ENCODE results near the gene ZC3H7A.

ZC3H7A gene

GRCh38 chr16:11737713-11738112 lies 59.3 kb downstream of the ZC3H7A start:
- DNase-seq (ENCODE audit: low read depth): no peak

GRCh38 chr16:11736903-11737302 lies 60.2 kb downstream of the ZC3H7A start:
- DNase-seq (ENCODE audit: low read depth): no peak

- no peak for DNase-seq (ENCODE audit: low read depth)
Observed at GRCh38 chr16:11735787-11736186, 61.3 kb downstream of the ZC3H7A start.

DNA sequence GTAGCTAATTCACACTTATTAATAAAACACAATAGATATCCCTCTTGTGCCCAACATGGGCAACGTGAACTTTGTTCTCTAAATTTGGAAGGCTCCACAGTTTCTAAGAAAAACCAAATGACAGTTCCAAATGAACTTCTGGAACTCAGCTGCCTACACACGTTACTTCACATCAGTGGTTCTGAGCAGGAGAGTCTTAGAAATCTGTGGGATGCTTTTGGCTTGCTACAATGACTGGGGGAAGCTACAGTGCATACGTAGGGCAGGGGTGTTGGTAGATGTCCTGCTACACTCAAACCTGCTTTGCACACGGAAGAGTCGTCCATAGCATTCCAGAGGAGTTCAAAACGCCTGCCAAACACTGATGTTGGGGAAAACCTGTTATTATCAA lies 62.4 kb downstream of the ZC3H7A start:
- no peak for DNase-seq (ENCODE audit: low read depth)

GRCh38 chr16:11734025-11734652 lies 62.9 kb downstream of the ZC3H7A start:
- no peak for DNase-seq (ENCODE audit: low read depth)

- DNase-seq (ENCODE audit: low read depth): no peak
Observed at GRCh38 chr16:11731222-11731621, 65.8 kb downstream of the ZC3H7A start.

GRCh38 chr16:11729787-11730186 lies 67.3 kb downstream of the ZC3H7A start:
- no peak for DNase-seq (ENCODE audit: low read depth)

GRCh38 chr16:11727796-11728543 lies 69.1 kb downstream of the ZC3H7A start:
- no peak for DNase-seq (ENCODE audit: low read depth)

- no peak for DNase-seq (ENCODE audit: low read depth)
Observed at GRCh38 chr16:11726008-11726407, 71.0 kb downstream of the ZC3H7A start.

- DNase-seq (ENCODE audit: low read depth): no peak
Observed at GRCh38 chr16:11725457-11725856, 71.6 kb downstream of the ZC3H7A start.

GRCh38 chr16:11722468-11722808 lies 74.6 kb downstream of the ZC3H7A start:
- DNase-seq (ENCODE audit: low read depth): no peak

DNA sequence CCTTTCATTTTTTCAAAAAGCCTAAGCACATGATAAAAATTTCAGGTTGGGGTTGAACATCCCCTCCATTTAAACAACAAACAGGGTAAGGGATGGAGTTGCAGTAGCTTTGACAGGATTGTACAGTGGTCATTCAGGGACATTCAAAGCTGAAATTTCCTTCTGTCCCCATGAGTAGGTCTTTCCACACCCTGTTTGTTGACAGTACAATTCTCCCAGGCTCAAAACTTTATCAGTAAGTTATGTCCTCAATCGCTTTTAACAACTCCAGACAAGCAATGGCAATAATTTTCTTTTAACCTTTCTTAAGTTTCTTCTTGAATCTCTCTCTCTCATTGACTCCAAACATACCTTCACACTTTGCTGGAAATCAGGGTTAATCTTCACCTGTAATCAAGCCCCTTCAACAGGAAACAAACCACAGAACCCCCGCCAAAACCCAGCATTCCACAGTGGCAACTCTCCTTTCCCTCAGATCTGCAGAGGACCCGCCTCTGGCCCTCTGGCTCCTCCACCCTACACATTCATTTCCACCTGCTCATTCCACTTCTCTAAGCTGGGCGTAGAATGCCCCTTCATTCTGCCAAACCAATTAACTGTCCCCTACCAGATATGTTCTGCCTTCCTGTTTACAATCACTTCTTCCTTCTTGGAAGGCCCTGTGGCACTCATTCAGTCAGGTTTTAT lies 75.1 kb downstream of the ZC3H7A start:
- no peak for DNase-seq (ENCODE audit: low read depth)

DNA sequence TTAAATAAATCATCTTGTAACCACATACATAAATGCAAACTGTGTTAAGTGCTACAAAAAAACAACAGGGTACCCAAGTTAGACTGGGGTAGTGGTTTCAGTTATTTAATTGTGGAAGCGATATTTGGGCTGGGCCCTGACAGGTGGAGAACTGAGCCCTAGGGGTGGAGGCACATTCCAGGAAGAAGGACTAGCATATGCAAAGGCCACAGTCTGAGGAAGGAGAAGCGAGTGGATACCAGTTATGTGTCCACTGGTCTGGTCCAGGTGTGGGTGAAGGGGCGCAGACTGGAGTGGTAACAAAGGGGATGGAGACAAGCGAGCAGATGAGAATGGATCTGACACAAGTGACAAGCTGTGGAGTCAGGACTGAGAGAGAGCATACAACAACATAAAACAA lies 77.3 kb downstream of the ZC3H7A start:
- no peak for DNase-seq (ENCODE audit: low read depth)

- no peak for DNase-seq (ENCODE audit: low read depth)
Observed at GRCh38 chr16:11719171-11719570, 77.9 kb downstream of the ZC3H7A start.

DNA sequence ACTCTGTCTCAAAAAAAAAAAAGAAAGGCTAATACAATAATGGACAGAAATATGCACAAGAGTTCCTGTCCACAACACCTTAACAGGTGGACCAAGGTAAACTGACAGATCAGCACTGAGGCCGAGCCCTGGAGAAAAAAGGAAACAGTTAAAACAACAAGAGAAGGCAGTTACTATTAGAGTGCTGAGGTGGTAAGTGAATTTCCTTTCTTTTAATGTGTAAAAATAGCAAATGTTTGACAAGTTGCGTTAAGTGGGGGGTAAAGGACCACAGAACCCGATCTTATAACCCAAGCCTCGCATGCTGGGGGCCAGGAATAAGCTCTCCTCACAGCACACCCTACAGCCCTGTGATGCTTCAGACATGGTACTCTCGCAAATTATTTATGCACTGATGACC lies 79.2 kb downstream of the ZC3H7A start:
- no peak for DNase-seq (ENCODE audit: low read depth)

DNA sequence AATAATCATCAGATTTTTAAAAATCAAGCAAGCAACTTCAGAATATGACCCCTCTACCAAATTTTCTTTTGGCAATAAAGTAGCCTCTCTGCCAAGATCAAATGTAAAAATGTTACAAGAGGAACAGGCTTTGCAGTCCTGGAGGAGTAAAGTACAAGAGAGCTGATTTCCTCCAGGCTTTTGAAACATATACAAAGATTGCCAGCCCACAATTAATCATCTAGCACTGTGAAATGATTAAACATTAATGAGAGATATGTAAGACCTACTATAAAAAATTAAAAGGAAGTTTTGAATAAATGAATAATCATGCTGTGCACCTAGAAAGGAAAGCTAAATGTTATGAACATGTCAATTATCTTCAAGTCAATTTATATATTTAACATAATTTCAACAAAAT lies 80.7 kb downstream of the ZC3H7A start:
- no peak for DNase-seq (ENCODE audit: low read depth)

- DNase-seq (ENCODE audit: low read depth): no peak
Observed at GRCh38 chr16:11715246-11715947, 81.7 kb downstream of the ZC3H7A start.

DNA sequence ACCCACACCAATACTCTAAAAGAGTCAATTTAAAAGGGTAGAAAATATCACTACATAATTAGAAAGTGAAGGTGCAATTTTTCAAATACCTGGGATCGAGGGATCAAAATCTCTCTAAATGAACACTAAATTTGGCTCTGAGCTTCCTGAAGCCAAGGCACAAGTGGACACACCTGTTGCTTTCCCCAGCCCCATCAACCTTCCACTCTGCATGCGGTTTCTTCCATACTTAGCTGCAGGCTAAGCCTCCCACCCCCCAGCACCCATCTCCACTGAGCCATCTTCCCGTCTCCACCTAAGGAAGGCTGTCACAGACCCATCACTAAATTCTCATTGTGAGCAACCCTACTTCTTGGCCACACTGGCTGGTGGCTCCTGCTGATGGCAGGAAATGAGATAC lies 84.9 kb downstream of the ZC3H7A start:
- DNase-seq (ENCODE audit: low read depth): no peak

DNA sequence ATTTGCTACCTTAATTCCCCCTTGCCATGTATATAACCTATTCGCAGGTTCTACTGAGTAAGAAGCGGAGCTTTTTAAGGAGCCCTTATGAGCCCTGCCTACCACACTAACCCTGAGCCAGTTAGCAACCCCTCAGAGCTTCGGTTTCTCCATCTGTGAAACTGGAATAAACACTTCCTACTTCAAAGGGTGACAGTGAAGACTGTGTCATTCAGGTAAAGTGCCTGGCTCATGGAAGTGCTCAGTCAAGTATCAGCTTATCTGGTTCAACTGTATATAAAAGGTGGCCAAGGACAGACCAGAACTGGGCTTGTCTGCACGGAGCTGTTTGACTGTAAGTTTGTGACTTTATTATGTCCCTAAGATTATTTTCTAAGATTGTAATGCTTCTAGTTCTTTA lies 85.4 kb downstream of the ZC3H7A start:
- no peak for DNase-seq (ENCODE audit: low read depth)

DNA sequence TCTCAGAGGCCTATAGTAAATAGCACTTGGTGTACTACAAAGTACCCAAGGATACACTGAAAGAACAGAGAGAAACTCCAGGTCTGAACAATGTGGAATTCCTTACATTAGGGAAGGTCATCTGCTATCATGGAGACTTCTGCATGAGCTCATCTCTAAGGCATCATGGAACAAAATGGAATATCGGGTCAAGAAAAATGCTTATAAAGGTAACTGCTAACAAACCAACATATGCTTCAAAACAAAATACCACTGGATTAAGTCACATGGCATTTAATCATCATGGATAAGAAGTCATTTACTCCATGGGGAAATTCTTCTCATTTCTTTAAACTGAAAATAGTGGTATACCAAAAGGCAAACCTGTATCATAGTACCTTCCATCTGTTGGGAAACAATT lies 88.6 kb downstream of the ZC3H7A start:
- DNase-seq (ENCODE audit: low read depth): no peak

GRCh38 chr16:11707679-11708197 lies 89.3 kb downstream of the ZC3H7A start:
- no peak for DNase-seq (ENCODE audit: low read depth)

- DNase-seq (ENCODE audit: low read depth): no peak
Observed at GRCh38 chr16:11706180-11706742, 90.8 kb downstream of the ZC3H7A start.

Data from GM04503 (cell line).